SW 1271 (cell line): ENCODE measurements around the gene RNF10.
"Not testable (repeated sequence)": the region's sequence is repeated elsewhere in the genome, so short reads cannot be mapped to it uniquely, and the experiment has no call there.

Experiments used
- DNase-seq, 2 experiments: peaks; one replicate each; lab custom pipeline; 2025; lab: John Stamatoyannopoulos, UW

Gene RNF10

GRCh38 chr12:120528861-120529525, 5.2 kb upstream of the RNF10 start, which contains the start of gene COQ5:
COQ5 (minus strand) TSS chr12:120529158; CDS start chr12:120529141, 17 bp downstream.
- DNase-seq = peak; percentile 48 to 86

- DNase-seq = no peak
Measured at GRCh38 chr12:120529641-120530417, 4.3 kb upstream of the RNF10 start.

GRCh38 chr12:120530418-120530761, 3.8 kb upstream of the RNF10 start:
- DNase-seq = not testable (repeated sequence)

GRCh38 chr12:120532701-120533238, 1.4 kb upstream of the RNF10 start:
- no peak for DNase-seq

- peak in 1 of 2 experiments; percentile 61 for DNase-seq
Measured at GRCh38 chr12:120534703-120535655, 823 bp downstream of the RNF10 start.

GRCh38 chr12:120536064-120536791, 2.1 kb downstream of the RNF10 start:
- DNase-seq = no peak

GRCh38 chr12:120537856-120538220, 3.7 kb downstream of the RNF10 start:
- DNase-seq = no peak

GRCh38 chr12:120538281-120539156, 4.4 kb downstream of the RNF10 start:
- peak; percentile 30 to 74 for DNase-seq

- DNase-seq = peak in 1 of 2 experiments; percentile 25
Measured at GRCh38 chr12:120539303-120539702, 5.1 kb downstream of the RNF10 start.

GRCh38 chr12:120540445-120540844, 6.3 kb downstream of the RNF10 start:
- DNase-seq = no peak

GRCh38 chr12:120542166-120542565, 8.0 kb downstream of the RNF10 start:
- no peak for DNase-seq

- DNase-seq = no peak
Measured at GRCh38 chr12:120544691-120545090, 10.5 kb downstream of the RNF10 start.

GRCh38 chr12:120546050-120546386, 11.9 kb downstream of the RNF10 start:
- no peak for DNase-seq

GRCh38 chr12:120554678-120555077, 20.5 kb downstream of the RNF10 start:
- no peak for DNase-seq

- DNase-seq = no peak
Measured at GRCh38 chr12:120557589-120557988, 23.4 kb downstream of the RNF10 start.

GRCh38 chr12:120562906-120563305, 28.8 kb downstream of the RNF10 start:
- DNase-seq = no peak

GRCh38 chr12:120563495-120563894, 29.3 kb downstream of the RNF10 start:
- DNase-seq = no peak

- DNase-seq = no peak
Measured at GRCh38 chr12:120571299-120571698, 37.1 kb downstream of the RNF10 start.

- DNase-seq = no peak
Measured at GRCh38 chr12:120573560-120573959, 39.4 kb downstream of the RNF10 start.

GRCh38 chr12:120574106-120574505, 40.0 kb downstream of the RNF10 start:
- no peak for DNase-seq

GRCh38 chr12:120579179-120579578, 45.0 kb downstream of the RNF10 start:
- DNase-seq = no peak
